OCI-LY3 (cell line): ENCODE data around the gene ARHGAP15.

Experiments
- EZH2phosphoT487 ChIP-seq: fragments of 200-600 bp; shearing (Covaris generic); IDR thresholded peaks from 2 replicates; pipeline ENCODE4 v1.6.1; 2018; ENCODE audit warnings: antibody characterized with exemption, mixed run types, low read depth
- TF ChIP-seq, protein P1 (sequence below): fragments of 200-600, 300-600 bp; sonication (generic); IDR thresholded peaks from 2 replicates; pipeline ENCODE4 v1.5.1; 2014; ENCODE audit warnings: antibody characterized with exemption, low read length, low read depth

DNA sequence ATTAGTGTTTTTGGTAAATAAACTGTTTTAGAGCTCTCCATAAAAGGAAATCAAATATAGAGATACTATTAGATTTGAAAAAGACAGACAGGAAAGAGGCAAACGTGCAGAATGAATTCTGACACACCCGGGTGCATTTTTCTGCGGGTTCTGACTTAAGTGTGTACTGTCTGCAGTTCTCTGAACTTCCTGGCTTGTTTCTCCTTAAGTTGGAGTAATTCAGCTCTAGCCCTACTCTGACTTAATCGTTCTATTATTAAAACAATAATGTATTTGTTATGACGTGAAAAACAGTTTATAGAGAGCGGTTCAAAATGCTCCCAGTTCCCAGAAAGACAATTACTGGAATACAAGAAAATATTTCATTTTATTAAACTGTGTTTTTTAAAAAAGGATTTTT is 305.9 kb downstream of the ARHGAP15 start:
- TF ChIP-seq, protein P1, sequence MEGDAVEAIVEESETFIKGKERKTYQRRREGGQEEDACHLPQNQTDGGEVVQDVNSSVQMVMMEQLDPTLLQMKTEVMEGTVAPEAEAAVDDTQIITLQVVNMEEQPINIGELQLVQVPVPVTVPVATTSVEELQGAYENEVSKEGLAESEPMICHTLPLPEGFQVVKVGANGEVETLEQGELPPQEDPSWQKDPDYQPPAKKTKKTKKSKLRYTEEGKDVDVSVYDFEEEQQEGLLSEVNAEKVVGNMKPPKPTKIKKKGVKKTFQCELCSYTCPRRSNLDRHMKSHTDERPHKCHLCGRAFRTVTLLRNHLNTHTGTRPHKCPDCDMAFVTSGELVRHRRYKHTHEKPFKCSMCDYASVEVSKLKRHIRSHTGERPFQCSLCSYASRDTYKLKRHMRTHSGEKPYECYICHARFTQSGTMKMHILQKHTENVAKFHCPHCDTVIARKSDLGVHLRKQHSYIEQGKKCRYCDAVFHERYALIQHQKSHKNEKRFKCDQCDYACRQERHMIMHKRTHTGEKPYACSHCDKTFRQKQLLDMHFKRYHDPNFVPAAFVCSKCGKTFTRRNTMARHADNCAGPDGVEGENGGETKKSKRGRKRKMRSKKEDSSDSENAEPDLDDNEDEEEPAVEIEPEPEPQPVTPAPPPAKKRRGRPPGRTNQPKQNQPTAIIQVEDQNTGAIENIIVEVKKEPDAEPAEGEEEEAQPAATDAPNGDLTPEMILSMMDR = no peak
- TF ChIP-seq EZH2phosphoT487 = no peak
